SK-N-SH (cell line): ENCODE results near the gene BACE2. TPM values are rescaled to one million over a fixed set of nuclear protein-coding genes. Genes with fewer than 3 reads are reported as not detected.

Source experiments
- CTCF ChIA-PET: fragments of 300-600, 350-600 bp; formaldehyde crosslinking; extraction: SDS; loops from one replicate; lab custom pipeline; 2021; lab: Yijun Ruan, JAX
- POLR2A ChIA-PET: fragments of 350-600 bp; sonication (Branson Sonifier 250); formaldehyde crosslinking; extraction: SDS; loops from one replicate; lab custom pipeline; 2020; ENCODE audit warnings: antibody characterized with exemption, inconsistent platforms; lab: Yijun Ruan, JAX
- DNase-seq: peaks from one replicate; pipeline ENCODE4 v3.0.0; 2012
- H2AFZ ChIP-seq: fragments of 200-600 bp; sonication (generic); 2 replicates; pipeline ENCODE4 v1.8.1; 2016; ENCODE audit warnings: antibody characterized with exemption, mild to moderate bottlenecking, low read depth
- H3F3A ChIP-seq: fragments of 200-600 bp; sonication (generic); replicated peaks from 2 replicates; pipeline ENCODE3; 2016; ENCODE audit warnings: antibody characterized with exemption, mild to moderate bottlenecking; ENCODE audit not compliant: insufficient read depth
- H3K27ac ChIP-seq, 2 experiments: fragments of 200-500 bp in 1 of 2; fragments of 200-600 bp in 1 of 2; sonication (Bioruptor generic) in 1 of 2; sonication (generic), shearing (Covaris generic) in 1 of 2; 2 replicates each; pipeline versions ENCODE4 v1.5.1 to v1.6.1; 2014 to 2016; ENCODE audit warnings: low read depth in 2 of 2, inconsistent platforms in 1 of 2, low read length in 1 of 2, mild to moderate bottlenecking in 1 of 2, mixed read lengths in 1 of 2
- H3K27me3 ChIP-seq: fragments of 200-600 bp; sonication (generic), shearing (Covaris generic); 2 replicates; pipeline ENCODE4 v1.6.1; 2016; ENCODE audit warnings: mixed run types; ENCODE audit not compliant: insufficient read depth
- H3K36me3 ChIP-seq, 2 experiments: fragments of 200-500 bp in 1 of 2; fragments of 200-600 bp in 1 of 2; sonication (Bioruptor generic) in 1 of 2; sonication (generic) in 1 of 2; replicated peaks in 1 of 2; 2 replicates each; pipeline versions ENCODE3 to v1.5.1; 2014 to 2016; ENCODE audit warnings: low read length in 1 of 2, mild to moderate bottlenecking in 1 of 2; ENCODE audit not compliant: insufficient read depth in 2 of 2, control insufficient read depth in 1 of 2
- H3K4me1 ChIP-seq, 2 experiments: fragments of 200-500 bp in 1 of 2; fragments of 200-600 bp in 1 of 2; sonication (Bioruptor generic) in 1 of 2; sonication (generic), shearing (Covaris generic) in 1 of 2; 2 replicates each; pipeline versions ENCODE4 v1.5.1 to v1.6.1; 2014 to 2016; ENCODE audit warnings: low read depth in 1 of 2, low read length in 1 of 2, mixed run types in 1 of 2; ENCODE audit not compliant: insufficient read depth in 2 of 2, control insufficient read depth in 1 of 2
- H3K4me2 ChIP-seq: fragments of 200-600 bp; sonication (generic), shearing (Covaris generic); 2 replicates; pipeline ENCODE4 v1.6.1; 2017; ENCODE audit warnings: mixed run types
- H3K4me3 ChIP-seq, 2 experiments: fragments of 200-500 bp in 1 of 2; fragments of 200-600 bp in 1 of 2; sonication (Bioruptor generic) in 1 of 2; sonication (generic), shearing (Covaris generic) in 1 of 2; 2 replicates each; pipeline versions ENCODE4 v1.5.1 to v1.8.1; 2014 to 2016; ENCODE audit warnings: low read depth in 2 of 2, inconsistent platforms in 1 of 2, low read length in 1 of 2, mild to moderate bottlenecking in 1 of 2, mixed read lengths in 1 of 2, moderate library complexity in 1 of 2
- H3K79me2 ChIP-seq: fragments of 200-600 bp; sonication (generic); 2 replicates; pipeline ENCODE4 v1.8.1; 2017; ENCODE audit warnings: mild to moderate bottlenecking; ENCODE audit not compliant: insufficient read depth
- H3K9ac ChIP-seq: fragments of 200-600 bp; sonication (generic); 2 replicates; pipeline ENCODE4 v1.6.1; 2017; ENCODE audit warnings: mixed run types
- H3K9me2 ChIP-seq: fragments of 200-600 bp; sonication (generic); 2 replicates; pipeline ENCODE4 v1.6.1; 2017; ENCODE audit warnings: mixed run types
- H3K9me3 ChIP-seq: fragments of 200-600 bp; sonication (generic); 2 replicates; pipeline ENCODE4 v1.6.1; 2017; ENCODE audit warnings: mixed run types, mild to moderate bottlenecking, moderate library complexity
- H4K20me1 ChIP-seq: fragments of 200-600 bp; sonication (generic); 2 replicates; pipeline ENCODE4 v1.6.1; 2017; ENCODE audit warnings: mild to moderate bottlenecking, mixed run types; ENCODE audit not compliant: insufficient read depth
- CTCF ChIP-seq: fragments of 200-600 bp; sonication (generic); IDR thresholded peaks from 2 replicates; pipeline ENCODE4 v1.6.1; 2017; ENCODE audit warnings: antibody characterized with exemption, mild to moderate bottlenecking, moderate library complexity
- FOXJ3 ChIP-seq: sonication (generic); formaldehyde crosslinking; IDR thresholded peaks from 2 replicates; pipeline ENCODE4 v1.5.1; 2020; ENCODE audit warnings: mild to moderate bottlenecking, missing genetic modification reagents
- FOXM1 ChIP-seq: IDR thresholded peaks from 2 replicates; pipeline ENCODE4 v1.4.0; 2012; ENCODE audit warnings: low read depth, mild to moderate bottlenecking
- GABPA ChIP-seq: IDR thresholded peaks from 2 replicates; pipeline ENCODE4 v1.4.0; 2012; ENCODE audit warnings: low read depth, mild to moderate bottlenecking
- GATA2 ChIP-seq: sonication (generic); formaldehyde crosslinking; IDR thresholded peaks from 2 replicates; pipeline ENCODE4 v1.5.0; 2020; ENCODE audit warnings: mild to moderate bottlenecking, missing genetic modification reagents
- IRF3 ChIP-seq: fragments of 150-350 bp; IDR thresholded peaks from 2 replicates; pipeline ENCODE4 v1.6.1; 2016; ENCODE audit warnings: mild to moderate bottlenecking, low read depth, low read length
- JUND ChIP-seq: IDR thresholded peaks from 2 replicates; pipeline ENCODE4 v1.4.0; 2012
- MEF2A ChIP-seq: IDR thresholded peaks from 2 replicates; pipeline ENCODE4 v1.4.0; 2012; ENCODE audit warnings: low read depth, borderline replicate concordance
- MXI1 ChIP-seq: IDR thresholded peaks from 2 replicates; pipeline ENCODE4 v1.6.1; 2012; ENCODE audit warnings: mild to moderate bottlenecking, low read depth, low read length, improper control_type of control experiment
- NRF1 ChIP-seq: IDR thresholded peaks from 2 replicates; pipeline ENCODE4 v1.6.1; 2012; ENCODE audit warnings: low read depth, mild to moderate bottlenecking, low read length
- PBX3 ChIP-seq: IDR thresholded peaks from 2 replicates; pipeline ENCODE4; 2012
- SMC3 ChIP-seq: IDR thresholded peaks from 2 replicates; pipeline ENCODE4 v1.6.1; 2012; ENCODE audit warnings: low read depth, low read length, improper control_type of control experiment
- TAF1 ChIP-seq: IDR thresholded peaks from 2 replicates; pipeline ENCODE4 v1.6.1; 2012; ENCODE audit warnings: low read depth, mild to moderate bottlenecking, low read length, moderate library complexity, borderline replicate concordance
- TCF12 ChIP-seq: IDR thresholded peaks from 2 replicates; pipeline ENCODE4 v1.4.0; 2012
- TEAD4 ChIP-seq: IDR thresholded peaks from 2 replicates; pipeline ENCODE4 v1.4.0; 2012; ENCODE audit warnings: mild to moderate bottlenecking, borderline replicate concordance; ENCODE audit not compliant: insufficient read depth
- USF1 ChIP-seq: IDR thresholded peaks from 2 replicates; pipeline ENCODE4 v1.4.0; 2012; ENCODE audit warnings: low read depth, borderline replicate concordance
- USF2 ChIP-seq: fragments of 150-350 bp; IDR thresholded peaks from 2 replicates; pipeline ENCODE4 v1.6.1; 2017; ENCODE audit warnings: antibody characterized with exemption, low read length, low read depth, borderline replicate concordance
- ZBTB33 ChIP-seq: IDR thresholded peaks from 2 replicates; pipeline ENCODE4 v1.4.0; 2012; ENCODE audit warnings: low read depth, borderline replicate concordance
- WGBS: methylation state at CpG from one replicate; pipeline ENCODE4 v1.1.6; 2017; ENCODE audit warnings: low lambda C conversion rate; 5-methylcytosine and 5-hydroxymethylcytosine counted together
- polyA plus RNA-seq, 3 experiments: library from polyadenylated mRNA; depleted of rRNA; stranded (reverse); fragments of >200 nt; gene quantifications; 2 replicates each; pipeline ENCODE4 v1.2.3, GENCODE V29; 2012

BACE2 gene
- polyA plus RNA-seq, 1 of the 3 experiments (the other 2 are of a cell fraction) = 23.4 TPM

GRCh38 chr21:41149199-41149598 lies 18.8 kb upstream of the BACE2 start:
- WGBS = 26% methylated on average over 4 of the region's 6 CpGs
- Histone ChIP-seq H3K4me2 (no peak overlapping the region), H3K9me2 (no peaks in the 10 kb centered on the region), H3K36me3 (no peaks in the 10 kb centered on the region), H3K9ac (no peak overlapping the region), H3K4me3 (no peak overlapping the region), H3F3A (no peaks in the 10 kb centered on the region), H4K20me1 (no peaks in the 10 kb centered on the region), H3K4me1 (no peaks in the 10 kb centered on the region), H2AFZ (no peak overlapping the region), H3K79me2 (no peaks in the 10 kb centered on the region), H3K27me3 (no peaks in the 10 kb centered on the region), H3K27ac (no peak overlapping the region), H3K9me3 (no peaks in the 10 kb centered on the region)
- CTCF ChIA-PET = no interaction called here
- POLR2A ChIA-PET = no interaction called here
- no peak for DNase-seq
- no peak for TF ChIP-seq FOXJ3 (CRISPR knock-in tag)
- no peak for TF ChIP-seq FOXM1
- no peak for TF ChIP-seq USF1
- TF ChIP-seq NRF1 = no peak
- no peak for TF ChIP-seq IRF3
- TF ChIP-seq JUND = no peak
- TF ChIP-seq GABPA = no peak
- no peak for TF ChIP-seq CTCF
- no peak for TF ChIP-seq TAF1
- TF ChIP-seq GATA2 (CRISPR knock-in tag) = no peak
- TF ChIP-seq ZBTB33 = no peak
- TF ChIP-seq TEAD4 = no peak

- CTCF ChIA-PET = interaction anchor here (0.8 to 1.6 kb wide), 2 partner anchors 19 to 27 kb away, joined by 3 to 4 read pairs; no protein-coding TSS in a partner anchor
- H3K9me2 ChIP-seq = no peaks in the 10 kb centered on the region
- TF ChIP-seq MEF2A = no peak
- no peak for TF ChIP-seq TAF1
- no peak for TF ChIP-seq SMC3
- no peak for TF ChIP-seq MXI1
- no peak for TF ChIP-seq USF1
- TF ChIP-seq TEAD4 = no peak
- no peak for TF ChIP-seq TCF12
- no peak for TF ChIP-seq PBX3
- no peak for TF ChIP-seq USF2
Measured at GRCh38 chr21:41152147-41152546, 15.8 kb upstream of the BACE2 start.

More at GRCh38 chr21:41152147-41152546, 15.8 kb upstream of the BACE2 start:
- no peaks in the 10 kb centered on the region for H3K79me2 ChIP-seq
- no peaks in the 10 kb centered on the region for H3F3A ChIP-seq
- 56% methylated on average over 1 of the region's 1 CpG for WGBS
- H2AFZ ChIP-seq = no peak overlapping the region
- H3K4me3 ChIP-seq = no peak overlapping the region
- H4K20me1 ChIP-seq = no peaks in the 10 kb centered on the region
- no peaks in the 10 kb centered on the region for H3K4me1 ChIP-seq
- no peak for DNase-seq
- H3K9me3 ChIP-seq = no peaks in the 10 kb centered on the region
- no peaks in the 10 kb centered on the region for H3K27me3 ChIP-seq
- H3K9ac ChIP-seq = no peak overlapping the region
- no peak overlapping the region for H3K4me2 ChIP-seq
- POLR2A ChIA-PET = no interaction called here
- H3K36me3 ChIP-seq = no peaks in the 10 kb centered on the region
- no peak overlapping the region for H3K27ac ChIP-seq
